22Rv1 (cell line): ENCODE data around the gene PTCD2.

ENCODE experiments used
- CTCF ChIP-seq: fragments of 450-650 bp; IDR thresholded peaks from 2 replicates; pipeline ENCODE4 v1.5.1; 2017; ENCODE audit warnings: mild to moderate bottlenecking
- ZFX ChIP-seq: fragments of 450-650 bp; IDR thresholded peaks from 2 replicates; pipeline ENCODE4 v1.6.1; 2017; ENCODE audit warnings: antibody characterized with exemption, borderline replicate concordance

- TF ChIP-seq CTCF (peak; percentile 73), ZFX (no peak)
Observed at GRCh38 chr5:72355706-72356299, 35.6 kb downstream of the PTCD2 start.
